OCI-LY1 (cell line): ENCODE measurements around the gene SMIM20.

Experiments
- CTCF ChIP-seq: fragments of 200-600 bp; sonication (generic), shearing (Covaris generic); IDR thresholded peaks from 2 replicates; pipeline ENCODE4 v1.5.1; 2017; ENCODE audit warnings: mild to moderate bottlenecking, antibody characterized with exemption, low read length, moderate library complexity, mixed read lengths
- EZH2 ChIP-seq: fragments of 200-600 bp; sonication (generic), shearing (Covaris generic); IDR thresholded peaks from 2 replicates; pipeline ENCODE4 v1.8.0; 2017; ENCODE audit warnings: borderline replicate concordance, mixed run types, mild to moderate bottlenecking, antibody characterized with exemption, low read length, moderate library complexity, mixed read lengths

DNA sequence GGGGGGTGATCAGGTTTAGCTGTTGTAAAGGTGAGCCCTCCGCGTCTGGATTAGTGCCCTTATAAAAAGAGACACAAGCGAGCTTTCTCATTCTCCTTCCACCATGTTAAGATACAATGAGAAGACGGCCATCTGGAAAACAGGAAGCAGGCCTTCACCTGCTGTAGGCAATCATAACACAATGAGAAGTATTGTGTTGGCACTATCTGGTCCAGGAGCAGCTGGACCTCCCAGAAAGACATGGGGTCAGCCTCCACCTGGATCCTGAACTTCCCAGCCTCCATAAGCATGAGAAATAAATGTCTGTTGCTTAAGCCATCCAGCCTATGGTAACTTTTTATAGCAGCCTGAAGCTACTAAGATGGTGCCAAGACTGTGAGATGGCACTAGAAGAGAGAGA, 8.6 kb upstream of the SMIM20 start:
- TF ChIP-seq CTCF (no peak), EZH2 (no peak)
